GM19452 (cell line): ENCODE results near the gene CLMN.

ENCODE experiments used
- ATAC-seq: cut with Tn5 transposase; IDR thresholded peaks from one replicate; pipeline ENCODE4 v1.9.1; 2021; ENCODE audit not compliant: unreplicated experiment

Gene CLMN

DNA sequence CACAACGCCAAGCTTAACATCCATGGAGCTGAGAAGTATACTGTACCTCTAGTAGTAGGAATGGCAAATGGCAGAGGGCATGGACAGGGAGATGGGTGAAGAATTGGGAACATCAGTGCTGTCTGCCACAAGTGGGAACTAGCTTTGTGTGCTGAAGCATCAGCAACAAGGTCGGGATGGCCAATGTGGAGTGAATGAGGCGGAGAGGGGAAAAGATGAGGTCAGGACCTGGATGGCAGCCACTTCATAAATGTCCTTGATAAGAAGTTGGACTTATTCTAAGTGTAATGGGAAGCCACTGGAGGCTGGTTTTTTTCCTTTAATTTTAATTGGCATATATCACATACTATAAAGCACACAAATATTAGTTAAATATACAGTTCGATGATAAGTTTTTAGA, 21.9 kb upstream of the CLMN start:
- ATAC-seq, result no peak

DNA sequence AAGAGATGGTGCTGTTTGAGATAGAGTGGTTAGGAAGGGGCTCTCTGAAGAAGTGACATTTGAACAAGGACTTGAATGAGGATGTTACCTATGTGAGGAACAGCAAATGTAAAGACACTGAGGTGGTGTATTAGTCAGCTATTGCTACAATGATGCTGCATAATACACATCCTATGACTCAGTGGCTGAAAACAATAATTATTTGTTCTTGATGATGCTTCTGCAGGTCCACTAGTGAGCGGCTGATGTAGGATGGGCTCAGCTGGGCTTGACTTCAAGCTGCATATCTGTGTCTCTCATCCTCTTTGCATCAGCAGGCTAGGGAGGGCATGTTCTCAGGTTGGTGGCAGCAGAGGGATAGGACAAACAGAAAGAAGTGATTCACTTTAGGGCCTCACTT, 21.4 kb upstream of the CLMN start:
- ATAC-seq, result no peak

GRCh38 chr14:95340201-95340697, 20.5 kb upstream of the CLMN start:
- ATAC-seq, result no peak

DNA sequence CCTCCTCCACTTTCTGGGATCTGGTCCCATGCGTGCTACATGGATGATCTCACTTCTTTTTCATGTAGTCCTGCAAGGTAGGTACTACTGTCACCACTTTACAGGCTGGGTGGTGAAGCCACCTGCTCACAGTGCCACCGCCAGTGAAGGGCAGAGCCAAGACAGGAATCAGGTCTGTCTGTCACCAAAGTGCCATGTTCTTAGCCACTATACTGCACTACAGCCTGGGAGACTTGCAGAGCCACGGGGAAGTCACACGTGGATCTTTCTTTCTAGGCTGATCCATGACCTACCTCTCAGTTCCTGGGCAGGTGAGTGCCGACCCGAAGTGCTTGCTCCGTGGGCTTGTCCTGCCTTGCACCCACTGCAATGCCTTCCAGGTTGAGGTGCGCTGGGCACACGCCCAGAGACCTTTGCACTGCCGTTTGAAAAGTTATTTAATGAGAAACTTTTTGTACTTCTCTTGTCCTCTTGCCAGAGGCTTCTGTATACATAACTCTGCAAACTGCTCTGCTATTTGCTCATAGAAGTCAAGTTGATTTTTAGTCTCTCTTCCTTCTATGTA, 19.7 kb upstream of the CLMN start:
- no peak for ATAC-seq

DNA sequence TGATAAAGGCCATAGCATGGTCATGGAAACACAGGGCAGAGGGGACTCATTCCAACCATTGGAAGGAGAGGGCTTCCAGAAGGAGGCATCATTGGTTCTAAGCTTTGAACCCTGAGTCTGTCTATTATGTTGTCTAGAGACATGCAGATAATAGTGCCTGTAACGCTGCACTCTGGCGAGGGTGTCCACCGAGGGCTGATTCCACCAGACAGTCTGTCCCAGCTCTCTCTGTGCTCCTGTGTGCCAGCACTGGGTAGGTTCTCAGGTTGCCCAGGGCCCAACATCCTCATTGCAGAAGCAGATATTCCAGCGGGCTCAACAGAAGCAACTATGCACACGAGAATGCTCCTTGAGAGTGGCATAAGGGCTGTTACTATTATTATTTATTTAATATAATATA, 18.7 kb upstream of the CLMN start:
- no peak for ATAC-seq

- no peak for ATAC-seq
These were observed 17.4 kb upstream of the CLMN start for GRCh38 chr14:95337041-95337595.

- ATAC-seq, result no peak
These were observed 16.6 kb upstream of the CLMN start for GRCh38 chr14:95336192-95336760.

- ATAC-seq, result no peak
These were observed 15.4 kb upstream of the CLMN start for GRCh38 chr14:95335071-95335470.

DNA sequence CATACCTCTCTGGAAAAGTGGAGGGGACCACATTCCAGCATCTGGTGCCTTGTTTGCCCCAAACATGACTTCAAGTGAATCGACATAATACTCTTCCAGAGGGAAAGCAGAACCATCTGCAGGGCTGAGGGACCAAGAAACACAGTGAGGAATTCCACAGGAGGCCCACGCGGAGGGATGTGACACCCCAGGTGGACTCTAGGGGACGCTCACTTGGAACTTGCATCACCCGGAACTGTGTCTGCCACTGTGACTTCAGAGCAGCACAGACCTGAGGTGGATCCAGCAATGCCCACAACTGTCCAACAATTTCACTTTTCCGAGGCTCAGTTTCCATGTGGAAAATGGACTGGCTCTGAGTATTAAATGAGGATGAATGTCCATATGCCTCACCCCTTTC, 14.3 kb upstream of the CLMN start:
- ATAC-seq, result no peak

DNA sequence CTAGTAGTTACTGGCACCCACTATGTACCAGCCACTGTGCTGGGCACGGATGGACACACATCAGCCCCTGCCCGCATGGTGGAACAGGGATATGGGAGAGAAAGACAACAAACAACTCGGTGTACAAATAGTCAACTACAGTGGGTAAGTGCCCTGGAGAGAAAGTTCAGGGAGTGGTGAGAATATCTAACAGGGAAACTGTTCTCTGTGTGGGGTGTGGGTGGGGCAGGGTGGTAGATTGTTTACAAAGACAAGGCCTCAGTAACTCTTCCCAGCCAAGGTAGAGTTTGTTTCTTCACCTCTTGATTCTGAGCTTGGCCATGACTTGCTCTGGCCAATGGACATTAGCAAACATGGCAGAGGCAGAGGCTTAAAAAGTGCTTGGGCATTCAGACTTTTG, 12.9 kb upstream of the CLMN start:
- ATAC-seq, result no peak

GRCh38 chr14:95331708-95332408, 12.2 kb upstream of the CLMN start:
- ATAC-seq, result no peak

DNA sequence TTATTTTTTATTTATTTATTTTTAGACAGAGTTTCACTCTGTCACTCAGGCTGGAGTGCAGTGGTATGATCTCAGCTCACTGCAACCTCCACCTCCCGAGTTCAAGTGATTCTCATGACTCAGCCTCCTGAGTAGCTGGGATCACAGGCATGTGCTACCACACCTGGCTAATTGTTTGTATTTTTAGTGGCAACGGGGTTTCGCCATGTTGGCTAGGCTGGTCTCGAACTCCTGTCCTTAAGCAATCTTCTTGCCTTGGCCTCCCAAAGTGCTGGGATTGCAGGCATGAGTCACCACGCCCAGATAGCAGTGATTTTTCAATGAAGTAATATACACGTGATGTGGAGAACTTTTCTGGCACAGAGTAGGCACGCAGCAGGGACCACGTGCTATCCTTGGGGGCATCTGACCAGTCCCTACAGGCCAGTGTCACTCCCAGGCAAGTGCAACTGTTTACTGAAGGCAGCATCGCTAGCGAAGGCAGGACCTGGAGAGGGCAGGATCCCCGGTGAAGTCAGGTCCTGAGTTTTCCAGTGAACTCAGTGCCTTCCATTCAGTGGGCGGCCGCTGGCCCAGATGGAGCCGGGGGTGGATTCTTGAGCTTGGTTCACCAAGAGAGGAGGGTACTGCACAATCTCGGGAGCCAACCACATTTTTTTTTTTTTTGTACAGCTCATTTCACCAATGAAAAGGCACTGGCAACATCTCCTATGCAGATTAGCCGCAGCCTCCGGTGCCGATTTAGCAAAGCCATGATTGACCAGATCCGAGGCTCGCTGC, 11.1 kb upstream of the CLMN start:
- no peak for ATAC-seq

- no peak for ATAC-seq
These were observed 10.2 kb upstream of the CLMN start for GRCh38 chr14:95329941-95330340.

GRCh38 chr14:95328729-95329503, 9.2 kb upstream of the CLMN start:
- ATAC-seq, result no peak

DNA sequence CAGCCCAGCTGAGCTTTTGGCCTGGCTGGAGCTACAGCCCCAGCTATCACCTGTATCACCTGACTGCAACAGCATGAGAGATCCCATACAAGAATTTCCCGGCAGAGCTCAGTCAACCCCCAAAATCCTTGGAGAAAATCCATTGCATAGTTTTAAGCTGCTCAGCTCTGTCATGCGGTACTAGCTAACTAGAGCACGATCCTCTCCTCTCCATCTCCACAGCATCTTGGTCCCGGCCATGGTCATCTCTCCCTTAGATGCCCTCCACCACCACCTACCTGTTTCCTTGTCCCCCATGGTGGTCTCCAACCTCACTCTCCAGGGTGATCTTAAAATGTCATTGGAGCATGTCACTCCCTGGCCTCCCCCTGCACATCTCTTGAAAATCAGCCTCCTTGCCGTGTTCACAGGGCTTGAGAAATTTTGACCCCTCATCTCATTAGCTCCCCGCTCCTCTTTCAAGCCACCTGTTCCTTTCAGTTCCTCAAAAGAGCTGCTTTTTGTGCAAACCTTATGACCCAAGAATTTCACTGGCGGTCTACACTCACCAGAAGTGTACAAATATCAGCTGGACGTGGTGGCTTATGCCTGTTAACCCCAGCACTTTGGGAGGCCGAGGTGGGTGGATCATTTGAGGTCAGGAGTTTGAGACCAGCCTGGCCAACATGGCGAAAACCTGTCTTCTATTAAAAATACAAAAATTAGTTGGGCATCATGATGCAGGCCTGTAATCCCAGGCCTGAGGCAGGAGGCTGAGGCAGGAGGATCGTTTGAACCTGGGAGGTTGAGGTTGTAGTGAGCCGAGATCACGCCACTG, 8.1 kb upstream of the CLMN start:
- peak; percentile 97 for ATAC-seq

GRCh38 chr14:95326987-95327386, 7.3 kb upstream of the CLMN start:
- ATAC-seq, result peak; percentile 18

DNA sequence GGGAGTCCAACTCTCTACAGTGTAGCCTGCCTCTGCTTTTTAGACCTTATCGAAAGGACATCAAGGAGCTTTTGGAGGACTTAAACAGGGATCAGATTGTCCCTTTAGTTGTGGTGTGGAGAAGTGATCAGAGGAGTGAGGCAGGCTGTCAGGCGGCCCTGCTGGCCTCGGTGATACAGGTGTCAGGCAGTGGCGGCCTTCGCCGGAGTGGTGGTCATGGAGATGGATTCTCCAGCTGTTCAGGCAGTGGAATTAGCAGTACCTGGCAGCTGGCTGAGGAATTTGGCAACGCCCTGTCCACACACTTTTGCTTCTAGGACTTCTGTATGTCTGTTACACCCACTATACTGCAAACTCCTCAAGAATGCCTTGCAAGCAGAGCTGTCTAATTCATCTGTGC, 4.2 kb upstream of the CLMN start:
- ATAC-seq, result no peak

DNA sequence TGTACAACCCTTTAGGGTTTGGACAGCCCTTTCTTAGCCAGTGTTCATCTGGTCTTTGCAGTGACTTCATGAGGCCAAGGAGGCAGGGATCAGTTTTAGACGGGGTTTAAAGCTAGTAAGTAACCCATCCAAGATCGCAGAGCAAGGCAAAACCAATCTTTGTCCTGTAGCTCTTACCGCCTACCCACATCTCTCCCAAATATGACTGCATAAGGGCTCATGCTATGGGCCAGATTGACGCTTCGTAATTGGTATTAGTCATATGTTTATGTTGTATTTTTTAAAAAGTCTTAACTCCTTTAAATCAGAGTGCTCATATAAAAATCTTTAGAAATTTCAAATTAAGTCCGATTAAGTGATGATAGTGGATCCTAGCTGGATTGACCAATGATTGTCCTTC, 3.7 kb upstream of the CLMN start:
- ATAC-seq, result no peak

DNA sequence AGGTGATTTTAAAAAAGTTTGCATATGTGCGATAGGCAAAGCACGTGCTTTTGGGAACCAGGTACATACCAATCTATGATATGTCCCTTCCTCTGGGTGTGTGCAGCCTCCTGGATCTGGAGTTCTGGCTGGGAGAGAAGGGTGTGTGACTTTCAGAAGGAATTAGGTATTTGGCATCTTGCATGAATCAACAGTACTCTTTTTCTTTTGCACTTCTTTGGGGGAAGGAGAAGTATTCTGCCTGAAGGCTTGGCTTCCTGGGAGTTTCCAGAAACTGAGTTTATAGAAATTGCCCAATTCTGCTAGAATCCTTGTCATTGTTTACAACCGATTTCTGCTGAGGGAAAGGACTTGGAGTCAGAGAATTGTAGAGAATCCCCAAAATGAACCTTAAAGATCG, 2.9 kb upstream of the CLMN start:
- no peak for ATAC-seq
